Cardiac fibroblast (primary cell): Measurements from ENCODE around the gene ADAT3.

ENCODE experiments used
- DNase-seq, 2 donors: peaks; one replicate each; pipeline versions ENCODE4 v3.0.0 to v3.0.0-alpha.2; 2010; ENCODE audit warnings: low read depth in 2 of 2
- H3K4me3 ChIP-seq, 2 donors: replicated peaks in 1 of 2; 1 replicate in 1 of 2; 2 replicates in 1 of 2; pipeline ENCODE4 v1.5.1; 2011; ENCODE audit warnings: low read depth in 2 of 2, low read length in 2 of 2, mild to moderate bottlenecking in 2 of 2, moderate library complexity in 1 of 2
- TF ChIP-seq, protein P1 (sequence below): IDR thresholded peaks from one replicate; pipeline ENCODE4 v1.5.1; 2011; ENCODE audit warnings: low read depth, mild to moderate bottlenecking, low read length, inconsistent platforms

Gene ADAT3

GRCh38 chr19:1918975-1919374 is 13.8 kb downstream of the ADAT3 start:
- DNase-seq = no peak
- TF ChIP-seq, protein P1, sequence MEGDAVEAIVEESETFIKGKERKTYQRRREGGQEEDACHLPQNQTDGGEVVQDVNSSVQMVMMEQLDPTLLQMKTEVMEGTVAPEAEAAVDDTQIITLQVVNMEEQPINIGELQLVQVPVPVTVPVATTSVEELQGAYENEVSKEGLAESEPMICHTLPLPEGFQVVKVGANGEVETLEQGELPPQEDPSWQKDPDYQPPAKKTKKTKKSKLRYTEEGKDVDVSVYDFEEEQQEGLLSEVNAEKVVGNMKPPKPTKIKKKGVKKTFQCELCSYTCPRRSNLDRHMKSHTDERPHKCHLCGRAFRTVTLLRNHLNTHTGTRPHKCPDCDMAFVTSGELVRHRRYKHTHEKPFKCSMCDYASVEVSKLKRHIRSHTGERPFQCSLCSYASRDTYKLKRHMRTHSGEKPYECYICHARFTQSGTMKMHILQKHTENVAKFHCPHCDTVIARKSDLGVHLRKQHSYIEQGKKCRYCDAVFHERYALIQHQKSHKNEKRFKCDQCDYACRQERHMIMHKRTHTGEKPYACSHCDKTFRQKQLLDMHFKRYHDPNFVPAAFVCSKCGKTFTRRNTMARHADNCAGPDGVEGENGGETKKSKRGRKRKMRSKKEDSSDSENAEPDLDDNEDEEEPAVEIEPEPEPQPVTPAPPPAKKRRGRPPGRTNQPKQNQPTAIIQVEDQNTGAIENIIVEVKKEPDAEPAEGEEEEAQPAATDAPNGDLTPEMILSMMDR = no peak
- no peak overlapping the region for H3K4me3 ChIP-seq

- H3K4me3 ChIP-seq = no peak overlapping the region
- TF ChIP-seq, protein P1 = no peak
- DNase-seq = no peak
Measured at GRCh38 chr19:1920644-1921043, 15.4 kb downstream of the ADAT3 start.

GRCh38 chr19:1921326-1921725 is 16.1 kb downstream of the ADAT3 start:
- no peak overlapping the region for H3K4me3 ChIP-seq
- DNase-seq = no peak
- TF ChIP-seq, protein P1 = no peak

DNA sequence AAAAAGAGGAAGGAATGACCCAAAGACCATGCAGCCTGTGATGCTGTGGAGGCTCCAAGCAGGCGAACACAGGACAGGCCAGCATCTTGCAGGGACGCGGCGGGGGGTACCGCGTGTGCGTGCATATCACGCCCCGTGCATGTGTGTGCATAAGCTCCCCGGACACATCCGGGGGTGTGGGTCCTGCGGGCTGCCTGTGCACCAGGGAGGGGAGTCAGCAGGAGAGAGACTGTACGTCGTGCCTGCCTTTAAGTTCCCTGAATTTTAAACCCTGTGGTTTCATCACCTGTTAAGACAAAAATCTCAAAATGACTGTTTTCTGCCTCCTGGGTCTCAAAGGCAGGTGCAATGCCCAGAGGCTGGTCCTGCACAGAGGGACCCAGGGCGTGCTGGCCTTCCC is 16.6 kb downstream of the ADAT3 start:
- TF ChIP-seq, protein P1 = no peak
- no peak for DNase-seq
- no peak overlapping the region for H3K4me3 ChIP-seq

DNA sequence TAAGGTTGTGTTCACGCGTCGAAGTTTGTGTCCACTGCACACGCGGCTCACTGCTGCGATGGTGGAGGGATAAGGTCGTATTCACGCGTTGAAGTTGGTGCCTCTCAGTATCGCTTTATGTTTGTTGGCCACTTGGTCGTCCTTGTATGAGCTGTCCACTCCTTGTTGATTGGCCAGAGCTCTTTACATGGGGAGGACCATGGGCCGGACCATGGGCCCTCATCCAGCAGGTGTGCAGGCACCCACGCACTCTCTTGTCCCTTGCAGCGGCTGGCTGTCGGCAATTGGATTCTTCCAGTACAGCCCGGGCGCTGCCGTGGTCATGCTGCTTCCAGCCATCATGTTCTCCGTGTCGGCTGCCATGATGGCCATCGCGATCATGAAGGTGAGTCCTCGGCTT is 17.6 kb downstream of the ADAT3 start:
- TF ChIP-seq, protein P1 = no peak
- no peak overlapping the region for H3K4me3 ChIP-seq
- no peak for DNase-seq

DNA sequence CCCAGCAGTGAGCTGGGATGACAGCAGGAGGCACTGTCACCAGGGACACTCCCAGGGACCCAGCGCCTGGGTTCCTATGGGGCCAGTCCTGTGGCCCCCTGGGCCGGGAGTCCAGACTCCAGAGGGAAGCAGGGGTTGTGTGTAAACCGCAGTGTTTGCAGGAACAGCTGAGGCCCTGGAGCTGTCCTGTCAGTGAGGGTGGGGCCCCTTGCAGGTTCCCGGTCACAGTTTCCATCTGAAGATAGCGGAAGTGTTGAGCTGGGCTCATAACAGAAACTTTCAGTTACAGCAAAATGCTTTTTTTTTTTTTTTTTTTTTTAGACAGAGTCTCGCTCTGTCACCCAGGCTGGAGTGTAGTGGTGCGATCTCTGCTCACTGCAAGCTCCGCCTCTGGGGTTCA is 18.1 kb downstream of the ADAT3 start:
- H3K4me3 ChIP-seq = no peak overlapping the region
- TF ChIP-seq, protein P1 = no peak
- DNase-seq = no peak

DNA sequence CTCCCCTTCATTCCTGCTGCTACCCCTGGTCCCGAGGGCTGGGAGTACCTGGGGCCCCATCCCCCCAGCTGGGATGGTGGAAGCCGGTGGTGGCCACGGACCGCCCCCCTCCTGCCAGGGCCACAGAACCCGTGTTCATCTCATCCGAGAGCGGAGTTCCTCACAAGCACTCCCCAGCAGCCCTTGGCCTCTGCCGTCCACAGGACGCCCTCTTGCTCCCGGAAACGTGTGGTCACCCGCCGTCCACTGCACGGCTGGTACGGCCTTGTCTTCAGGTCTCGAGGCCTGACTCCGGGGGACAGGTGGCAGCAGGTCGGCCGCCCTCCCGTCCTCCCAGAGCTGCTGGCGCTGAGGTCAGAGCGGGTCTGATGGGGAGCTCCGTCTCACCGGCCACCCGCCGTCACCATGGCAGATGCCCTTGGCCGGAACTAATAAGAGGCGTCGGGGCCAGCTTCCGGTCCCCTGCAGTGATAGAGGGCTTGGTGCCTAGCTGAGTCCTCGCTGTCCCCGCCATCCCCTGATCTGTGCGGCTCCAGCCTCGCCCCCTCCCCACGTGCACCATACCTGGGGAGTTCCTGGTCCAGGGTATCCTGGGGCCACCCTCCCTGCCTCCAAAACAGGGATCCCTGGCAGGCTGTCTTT is 19.2 kb downstream of the ADAT3 start:
- TF ChIP-seq, protein P1 = no peak
- no peak overlapping the region for H3K4me3 ChIP-seq

More for the DNA sequence above, 19.2 kb downstream of the ADAT3 start:
- no peak for DNase-seq
